Upper lobe of right lung (tissue), 1 donor: ENCODE measurements around the gene SDCCAG8. TPM values are rescaled to one million over a fixed set of nuclear protein-coding genes. Genes with fewer than 3 reads are reported as not detected.
A peak's percentile ranks its signal among the peaks of the same experiment; 100 is the strongest.

Experiments
- ATAC-seq: fragments of 200-7000 bp; cut with Tn5 transposase; one replicate; pipeline ENCODE4 v1.9.1; 2020; ENCODE audit warnings: mild to moderate bottlenecking, moderate library complexity
- DNase-seq: peaks from one replicate; pipeline ENCODE4 v3.0.0-alpha.2; 2020
- H3K27ac ChIP-seq: fragments of 200-600 bp; one replicate; pipeline ENCODE4 v1.8.0; 2022
- H3K27me3 ChIP-seq: fragments of 200-600 bp; one replicate; pipeline ENCODE4 v1.8.0; 2022; ENCODE audit warnings: mild to moderate bottlenecking
- H3K36me3 ChIP-seq: fragments of 200-600 bp; one replicate; pipeline ENCODE4 v1.8.0; 2022
- H3K4me1 ChIP-seq: fragments of 200-600 bp; one replicate; pipeline ENCODE4 v1.8.0; 2022
- H3K4me3 ChIP-seq: fragments of 200-600 bp; one replicate; pipeline ENCODE4 v1.8.0; 2022; ENCODE audit warnings: mild to moderate bottlenecking
- H3K9me3 ChIP-seq: fragments of 200-600 bp; one replicate; pipeline ENCODE4 v1.8.0; 2022
- CTCF ChIP-seq: fragments of 200-600 bp; IDR thresholded peaks from one replicate; pipeline ENCODE4 v1.8.0; 2022; ENCODE audit warnings: antibody characterized with exemption
- intact Hi-C: fragments of 100-400 bp; cut with DNase I; formaldehyde crosslinking; loops from one replicate; pipeline ENCODE4 v1.11.0; 2022
- total RNA-seq: library from RNA; stranded (reverse); fragmentation: NEBNext Ultra II Directional; extraction: Animal tissue kit (Norgen Biotek cat#: 25700); gene quantifications from one replicate; pipeline ENCODE4 v1.2.1, GENCODE V29; 2021
- donor health status: DM: no; HTN: yes; CAD: no; lungs with severe emphysema.

The SDCCAG8 gene
- total RNA-seq, 1 donor from 2014 or later: 71.9 TPM

GRCh38 chr1:243443557-243443956 is 187.7 kb downstream of the SDCCAG8 start:
- no peak overlapping the region for H3K27ac ChIP-seq

GRCh38 chr1:243447347-243447746 is 191.5 kb downstream of the SDCCAG8 start:
- Histone ChIP-seq H3K27me3 (no peaks in the 10 kb centered on the region), H3K36me3 (peaks cover 4% of the 10 kb centered on the region), H3K27ac (no peak overlapping the region), H3K4me1 (peaks cover 7% of the 10 kb centered on the region), H3K9me3 (no peaks in the 10 kb centered on the region), H3K4me3 (no peak overlapping the region)
- no peak for TF ChIP-seq CTCF
- no peak for DNase-seq
- peak; percentile 38 for ATAC-seq
- intact Hi-C loops: no loop called here

More at GRCh38 chr1:243443557-243443956, 187.7 kb downstream of the SDCCAG8 start:
- ATAC-seq: no peak
- Histone ChIP-seq H3K36me3 (no peaks in the 10 kb centered on the region), H3K27me3 (no peaks in the 10 kb centered on the region), H3K9me3 (no peaks in the 10 kb centered on the region), H3K4me3 (no peak overlapping the region), H3K4me1 (peaks cover 7% of the 10 kb centered on the region)
- intact Hi-C loops: no loop called here
- no peak for TF ChIP-seq CTCF
- DNase-seq: no peak

GRCh38 chr1:243447844-243448243 is 192.0 kb downstream of the SDCCAG8 start:
- H3K4me3 ChIP-seq: no peak overlapping the region
- TF ChIP-seq CTCF: no peak

GRCh38 chr1:243449373-243449772 is 193.5 kb downstream of the SDCCAG8 start:
- intact Hi-C loops: no loop called here
- no peaks in the 10 kb centered on the region for H3K27me3 ChIP-seq

More at GRCh38 chr1:243447844-243448243, 192.0 kb downstream of the SDCCAG8 start:
- ATAC-seq: no peak
- no peaks in the 10 kb centered on the region for H3K27me3 ChIP-seq
- H3K9me3 ChIP-seq: no peaks in the 10 kb centered on the region
- peaks cover 6% of the 10 kb centered on the region for H3K36me3 ChIP-seq
- no peak overlapping the region for H3K27ac ChIP-seq
- H3K4me1 ChIP-seq: peaks cover 7% of the 10 kb centered on the region
- no peak for DNase-seq
- intact Hi-C loops: no loop called here

GRCh38 chr1:243452092-243452491 is 196.3 kb downstream of the SDCCAG8 start:
- H3K4me1 ChIP-seq: peaks cover 7% of the 10 kb centered on the region
- H3K9me3 ChIP-seq: no peaks in the 10 kb centered on the region
- no peaks in the 10 kb centered on the region for H3K27me3 ChIP-seq
- DNase-seq (no peak), ATAC-seq (peak; percentile 68)
- no peak overlapping the region for H3K27ac ChIP-seq
- H3K4me3 ChIP-seq: no peak overlapping the region
- TF ChIP-seq CTCF: no peak
- H3K36me3 ChIP-seq: peaks cover 7% of the 10 kb centered on the region
- intact Hi-C loops: no loop called here

More at GRCh38 chr1:243449373-243449772, 193.5 kb downstream of the SDCCAG8 start:
- no peak overlapping the region for H3K27ac ChIP-seq
- no peak overlapping the region for H3K4me3 ChIP-seq
- DNase-seq (no peak), ATAC-seq (no peak)
- H3K4me1 ChIP-seq: peaks cover 7% of the 10 kb centered on the region
- H3K36me3 ChIP-seq: peaks cover 7% of the 10 kb centered on the region
- no peak for TF ChIP-seq CTCF
- H3K9me3 ChIP-seq: no peaks in the 10 kb centered on the region
